ENCODE measurements around the gene CHCHD1.
A peak's percentile ranks its signal among the peaks of the same experiment; 100 is the strongest.
"Not testable (repeated sequence)": the region's sequence is repeated elsewhere in the genome, so short reads cannot be mapped to it uniquely, and the experiment has no call there.

The CHCHD1 gene

GRCh38 chr10:73781879-73782748, at the start of gene CHCHD1:
CHCHD1 (plus strand) TSS chr10:73782048; CDS start chr10:73782076, 28 bp downstream.
- DNase-seq (ENCODE audit: low spot score), result peak; percentile 88

DNA sequence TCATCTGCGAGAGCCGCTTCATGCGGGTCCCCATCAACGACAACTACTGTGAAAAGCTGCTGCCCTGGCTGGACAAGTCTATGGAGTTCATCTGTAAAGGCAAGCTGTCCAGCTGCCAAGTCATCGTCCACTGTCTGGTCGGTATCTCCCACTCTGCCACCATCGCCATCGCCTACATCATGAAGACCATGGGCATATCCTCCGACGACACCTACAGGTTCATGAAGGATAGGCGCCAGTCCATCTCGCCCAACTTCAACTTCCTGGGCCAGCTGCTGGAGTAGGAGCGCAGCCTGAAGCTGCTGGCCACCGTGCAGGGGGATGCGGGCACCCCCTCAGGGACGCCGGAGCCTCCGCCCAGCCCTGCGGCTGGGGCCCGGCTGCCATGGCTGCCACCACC, 49.4 kb upstream of the CHCHD1 start:
- DNase-seq (ENCODE audit: low spot score), result no peak

GRCh38 chr10:73732931-73733623, 48.8 kb upstream of the CHCHD1 start:
- DNase-seq (ENCODE audit: low spot score), result no peak

DNA sequence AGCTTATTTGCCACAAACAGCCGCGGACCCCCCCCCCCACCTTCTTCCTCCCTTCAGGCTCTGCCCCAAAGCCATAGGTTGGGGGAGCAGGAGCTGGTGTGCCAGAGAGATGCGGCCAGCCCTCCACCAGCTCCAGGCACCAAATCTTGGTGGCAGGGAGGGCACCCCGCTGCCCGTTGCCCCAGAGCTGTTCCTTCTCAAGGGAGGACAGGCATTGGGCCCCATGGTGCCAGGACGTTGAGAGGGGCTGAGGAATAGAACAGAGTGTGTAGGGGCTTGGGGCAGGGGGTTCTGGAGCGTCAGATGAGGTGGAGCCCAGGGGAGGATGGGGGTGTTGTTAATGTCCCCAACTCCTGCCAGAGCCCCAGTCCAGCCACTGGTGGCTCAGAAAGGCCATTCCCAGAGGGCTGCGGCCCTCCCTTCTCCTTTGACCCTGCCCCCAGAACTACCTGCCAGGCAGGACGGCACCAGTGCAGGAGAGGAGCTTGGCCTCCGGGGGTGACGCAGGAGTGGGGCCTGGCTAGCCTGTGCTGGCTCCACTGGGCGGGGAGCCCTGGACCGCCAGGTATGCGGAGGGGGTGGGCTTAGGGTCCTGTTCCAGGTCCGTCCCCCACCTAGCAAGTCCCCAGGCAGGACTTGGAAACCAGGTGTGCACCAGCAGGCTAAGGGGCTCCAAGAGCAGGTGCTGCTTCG, 47.7 kb upstream of the CHCHD1 start:
- DNase-seq (ENCODE audit: low spot score), result no peak

GRCh38 chr10:73734796-73735305, 47.0 kb upstream of the CHCHD1 start:
- no peak for DNase-seq (ENCODE audit: low spot score)

DNA sequence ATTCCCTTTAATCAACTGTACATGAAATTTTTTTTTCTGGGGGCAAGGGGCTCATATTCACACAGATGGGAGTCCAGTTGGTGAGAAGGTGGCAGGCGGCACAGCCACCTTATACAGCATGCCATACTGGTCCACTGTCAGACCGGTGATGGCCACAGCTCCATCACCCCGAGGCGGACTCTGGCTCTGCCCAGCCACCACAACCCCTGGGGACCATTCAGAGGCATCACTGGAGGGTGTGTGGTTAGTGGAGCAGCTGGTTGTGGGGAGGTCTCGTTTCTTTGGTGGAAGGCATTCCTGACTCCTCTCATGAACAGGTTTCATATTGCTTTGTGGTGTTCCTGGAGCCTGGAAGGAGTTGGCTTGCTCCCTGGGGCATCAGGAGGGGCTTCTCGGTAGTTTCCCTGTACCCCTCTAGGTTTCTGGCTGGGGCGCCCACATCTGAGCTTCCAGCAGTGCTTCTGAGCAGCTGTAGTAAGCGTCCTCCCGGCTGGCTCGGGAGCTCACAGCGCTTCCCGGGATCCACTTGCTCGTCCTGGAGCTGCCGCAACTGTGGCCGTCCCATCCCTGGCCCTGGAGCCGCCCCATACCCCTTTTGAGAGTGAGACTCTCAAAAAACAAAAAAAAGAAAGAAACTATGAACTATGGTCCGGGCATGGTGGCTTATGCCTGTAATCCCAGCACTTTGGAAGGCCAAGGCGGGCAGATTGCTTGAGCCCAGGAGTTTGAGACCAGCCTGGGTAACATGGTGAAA, 41.2 kb upstream of the CHCHD1 start:
- not testable (repeated sequence) for DNase-seq (ENCODE audit: low spot score)

DNA sequence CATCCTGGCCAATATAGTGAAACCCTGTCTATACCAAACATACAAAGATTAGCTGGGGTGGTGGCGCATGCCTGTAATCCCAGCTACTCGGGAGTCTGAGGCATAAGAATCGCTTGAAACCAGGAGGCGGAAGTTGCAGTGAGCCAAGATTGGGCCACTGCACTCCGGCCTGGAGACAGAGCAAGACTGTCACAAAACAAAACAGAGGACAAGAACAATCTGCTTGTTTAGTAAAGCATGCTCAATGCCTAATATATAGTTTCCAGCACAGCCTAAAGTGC, 39.5 kb upstream of the CHCHD1 start:
- no peak for DNase-seq (ENCODE audit: low spot score)

GRCh38 chr10:73743327-73743904, 38.4 kb upstream of the CHCHD1 start:
- DNase-seq (ENCODE audit: low spot score), result no peak

DNA sequence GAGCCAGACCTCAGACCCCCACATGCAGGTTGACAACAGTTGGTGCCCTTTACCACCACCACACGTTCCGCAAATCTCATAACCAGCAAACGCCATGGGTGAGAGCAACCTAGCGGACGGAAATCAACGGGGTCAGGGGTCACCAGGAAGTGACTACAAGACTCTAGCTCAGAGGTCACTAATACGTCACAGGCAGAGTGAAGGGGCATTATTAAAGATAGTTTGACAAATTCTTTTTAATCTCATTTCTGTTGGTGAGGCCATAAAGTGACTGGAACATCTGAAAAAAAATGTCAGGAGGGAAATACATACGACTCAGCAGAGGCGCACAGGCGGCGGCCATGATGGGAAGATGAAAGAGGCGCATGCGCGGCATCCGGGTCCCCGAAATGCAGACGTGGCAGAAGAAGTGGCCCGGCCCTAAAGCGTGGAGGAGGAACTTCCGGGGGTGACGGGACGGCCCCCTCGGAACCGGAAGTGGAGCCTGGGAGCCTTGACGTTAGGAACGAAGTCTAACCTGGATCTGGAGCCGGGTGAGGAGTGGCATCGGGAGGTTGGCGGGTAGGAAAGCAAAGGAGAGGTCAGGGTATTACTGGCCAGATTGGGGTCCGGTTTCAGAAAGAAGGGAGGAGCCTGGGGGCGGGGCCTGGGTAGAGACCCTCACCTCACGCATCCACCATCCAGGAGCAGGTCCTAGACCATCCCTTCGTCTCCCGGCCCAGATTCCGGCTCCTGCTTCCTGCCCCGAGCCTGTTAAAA, 37.8 kb upstream of the CHCHD1 start, which contains the start of gene SEC24C:
Gene SEC24C, plus strand, starts transcription at position 468 of the 759 bp plus-strand sequence. CDS start 2,461 bp downstream, outside the sequence.
- DNase-seq (ENCODE audit: low spot score), result peak; percentile 97

DNA sequence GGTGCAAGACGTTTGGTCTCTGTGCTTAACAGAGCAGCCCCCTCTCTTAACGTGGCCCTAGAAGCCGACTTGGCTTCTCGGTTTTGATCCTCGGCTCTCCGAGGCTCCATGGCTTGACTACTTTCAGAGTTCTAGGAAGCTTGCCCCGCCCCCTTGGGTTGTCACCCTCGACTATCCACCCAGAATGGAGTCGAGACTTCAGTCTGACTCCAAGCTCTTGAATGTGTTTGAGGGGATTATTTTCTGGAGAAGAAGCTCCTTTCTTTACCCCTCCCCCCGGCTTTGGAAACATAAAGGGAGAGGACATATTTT, 37.2 kb upstream of the CHCHD1 start:
- peak; percentile 60 for DNase-seq (ENCODE audit: low spot score)

GRCh38 chr10:73746721-73747120, 35.1 kb upstream of the CHCHD1 start:
- DNase-seq (ENCODE audit: low spot score), result no peak

- DNase-seq (ENCODE audit: low spot score), result no peak
Measured at GRCh38 chr10:73750819-73751218, 31.0 kb upstream of the CHCHD1 start.

GRCh38 chr10:73756183-73756582, 25.7 kb upstream of the CHCHD1 start:
- DNase-seq (ENCODE audit: low spot score), result no peak

- no peak for DNase-seq (ENCODE audit: low spot score)
Measured at GRCh38 chr10:73758704-73759511, 22.9 kb upstream of the CHCHD1 start.

GRCh38 chr10:73759512-73760115, 22.2 kb upstream of the CHCHD1 start:
- DNase-seq (ENCODE audit: low spot score), result no peak

GRCh38 chr10:73761781-73762180, 20.1 kb upstream of the CHCHD1 start:
- DNase-seq (ENCODE audit: low spot score), result no peak

DNA sequence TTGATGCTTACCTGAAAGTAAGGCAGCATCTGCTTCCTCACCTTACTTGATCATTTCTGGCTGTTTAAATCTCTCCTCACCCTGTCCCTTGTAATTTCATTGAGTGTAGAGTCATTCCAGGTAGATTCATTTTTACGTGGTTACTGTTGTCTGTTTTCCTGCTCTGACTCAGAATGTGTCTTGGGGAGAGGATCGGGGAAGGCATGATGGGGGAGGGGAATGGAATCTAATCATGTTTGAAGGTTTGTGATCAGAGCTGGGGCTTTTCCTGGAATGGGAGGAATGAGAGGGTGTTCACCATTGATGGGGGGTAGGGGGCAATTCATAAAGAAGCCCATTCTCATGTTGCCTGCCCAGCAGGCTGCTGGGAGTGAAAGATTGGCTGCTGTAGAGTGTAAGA, 18.9 kb upstream of the CHCHD1 start:
- no peak for DNase-seq (ENCODE audit: low spot score)

GRCh38 chr10:73763343-73763742, 18.5 kb upstream of the CHCHD1 start:
- DNase-seq (ENCODE audit: low spot score), result no peak

GRCh38 chr10:73765066-73765465, 16.8 kb upstream of the CHCHD1 start:
- no peak for DNase-seq (ENCODE audit: low spot score)

DNA sequence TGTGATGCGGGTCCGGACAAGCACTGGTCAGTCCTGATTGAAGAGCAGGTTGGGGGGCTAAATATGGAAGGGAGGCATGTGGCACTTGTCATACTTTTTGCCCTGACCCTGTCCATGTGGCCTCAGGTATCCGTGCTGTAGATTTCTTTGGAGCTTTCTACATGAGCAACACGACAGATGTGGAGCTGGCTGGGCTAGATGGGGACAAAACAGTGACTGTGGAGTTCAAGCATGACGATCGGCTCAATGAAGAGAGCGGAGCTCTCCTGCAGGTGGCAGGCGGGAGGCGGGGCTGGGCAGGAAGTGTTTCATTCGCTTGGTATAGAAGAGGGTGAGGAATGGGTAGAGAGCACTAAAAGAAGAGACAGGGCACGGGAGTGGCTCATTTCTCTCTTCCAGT, 13.0 kb upstream of the CHCHD1 start:
- no peak for DNase-seq (ENCODE audit: low spot score)

Measured in cerebellar cortex (tissue), 1 donor.